A549 (cell line): Measurements from ENCODE around the gene DNM3.

Source experiments
- CHD4 ChIP-seq: fragments of 200-600 bp; sonication (generic); IDR thresholded peaks from 2 replicates; pipeline ENCODE4 v1.6.1; 2016; ENCODE audit warnings: antibody characterized with exemption, mild to moderate bottlenecking, borderline replicate concordance
- CTCF ChIP-seq: fragments of >200 bp; sonication (Bioruptor Twin); formaldehyde crosslinking; IDR thresholded peaks from 3 replicates; pipeline ENCODE4 v1.5.1; 2016
- EHMT2 ChIP-seq: fragments of 200-600 bp; sonication (generic); IDR thresholded peaks from 2 replicates; pipeline ENCODE4 v1.6.1; 2016; ENCODE audit warnings: antibody characterized with exemption, low read depth, mild to moderate bottlenecking, moderate library complexity
- KDM1A ChIP-seq: fragments of 200-600 bp; sonication (generic); IDR thresholded peaks from 2 replicates; pipeline ENCODE4 v1.6.1; 2016; ENCODE audit warnings: low read depth, mild to moderate bottlenecking
- MAX ChIP-seq: IDR thresholded peaks from 2 replicates; pipeline ENCODE4 v1.6.1; 2012
- MAZ ChIP-seq: fragments of 150-350 bp; IDR thresholded peaks from 2 replicates; pipeline ENCODE4 v1.6.1; 2014; ENCODE audit warnings: antibody characterized with exemption, low read depth, low read length, borderline replicate concordance
- PHF8 ChIP-seq: fragments of 200-600 bp; sonication (generic); IDR thresholded peaks from 2 replicates; pipeline ENCODE4 v1.6.1; 2016; ENCODE audit warnings: low read depth, mild to moderate bottlenecking, antibody characterized with exemption, moderate library complexity, borderline replicate concordance
- POLR2A ChIP-seq: IDR thresholded peaks from 2 replicates; pipeline ENCODE4 v1.6.1; 2012; ENCODE audit warnings: mild to moderate bottlenecking, low read length
- REST ChIP-seq: fragments of 200-600 bp; sonication (generic); IDR thresholded peaks from 2 replicates; pipeline ENCODE4 v1.6.1; 2016; ENCODE audit warnings: antibody characterized with exemption, mild to moderate bottlenecking, moderate library complexity
- RFX5 ChIP-seq: fragments of 450-650 bp; IDR thresholded peaks from 2 replicates; pipeline ENCODE4 v1.7.1; 2014; ENCODE audit warnings: antibody characterized with exemption, mild to moderate bottlenecking, moderate library complexity
- SMC3 ChIP-seq: fragments of >200 bp; sonication (Bioruptor Twin); formaldehyde crosslinking; IDR thresholded peaks from 3 replicates; pipeline ENCODE4 v1.6.1; 2018; ENCODE audit warnings: inconsistent platforms
- SREBF2 ChIP-seq: fragments of 450-650 bp; IDR thresholded peaks from 2 replicates; pipeline ENCODE4 v1.6.1; 2014; ENCODE audit warnings: mild to moderate bottlenecking, moderate library complexity
- USF2 ChIP-seq: fragments of 450-650 bp; IDR thresholded peaks from 2 replicates; pipeline ENCODE4 v1.6.1; 2014; ENCODE audit warnings: antibody characterized with exemption

GRCh38 chr1:172155766-172156165, 314.5 kb downstream of the DNM3 start:
- TF ChIP-seq POLR2A: no peak
- TF ChIP-seq SREBF2: no peak
- TF ChIP-seq CTCF: no peak
- no peak for TF ChIP-seq REST
- TF ChIP-seq USF2: no peak
- no peak for TF ChIP-seq MAX
- no peak for TF ChIP-seq CHD4
- TF ChIP-seq EHMT2: no peak
- no peak for TF ChIP-seq RFX5
- no peak for TF ChIP-seq KDM1A
- TF ChIP-seq PHF8: no peak
- TF ChIP-seq MAZ: no peak
- no peak for TF ChIP-seq SMC3
